HG02571 (cell line): ENCODE measurements around the gene TOP2B.

Experiments used
- ATAC-seq: cut with Tn5 transposase; IDR thresholded peaks from one replicate; pipeline ENCODE4 v1.9.1; 2021; ENCODE audit warnings: mild to moderate bottlenecking, moderate library complexity; ENCODE audit not compliant: unreplicated experiment

The TOP2B gene

GRCh38 chr3:25619382-25619781 lies 45.3 kb downstream of the TOP2B start:
- no peak for ATAC-seq

- no peak for ATAC-seq
These were observed 46.7 kb downstream of the TOP2B start for GRCh38 chr3:25618028-25618427.

- no peak for ATAC-seq
These were observed 53.5 kb downstream of the TOP2B start for GRCh38 chr3:25611193-25611592.

- no peak for ATAC-seq
These were observed 53.9 kb downstream of the TOP2B start for GRCh38 chr3:25610779-25611178.

- no peak for ATAC-seq
These were observed 54.5 kb downstream of the TOP2B start for GRCh38 chr3:25610167-25610566.

GRCh38 chr3:25604107-25604805 lies 60.5 kb downstream of the TOP2B start:
- ATAC-seq = no peak

- no peak for ATAC-seq
These were observed 61.0 kb downstream of the TOP2B start for GRCh38 chr3:25603703-25604102.

- no peak for ATAC-seq
These were observed 67.1 kb downstream of the TOP2B start for GRCh38 chr3:25597535-25598101.

- ATAC-seq = peak; percentile 46
These were observed 70.7 kb downstream of the TOP2B start for GRCh38 chr3:25594007-25594502.

- no peak for ATAC-seq
These were observed 71.7 kb downstream of the TOP2B start for GRCh38 chr3:25593001-25593400.

- ATAC-seq = no peak
These were observed 72.2 kb downstream of the TOP2B start for GRCh38 chr3:25592510-25592968.

- no peak for ATAC-seq
These were observed 74.9 kb downstream of the TOP2B start for GRCh38 chr3:25589783-25590258.

GRCh38 chr3:25589104-25589782 lies 75.5 kb downstream of the TOP2B start:
- no peak for ATAC-seq

GRCh38 chr3:25588441-25589103 lies 76.1 kb downstream of the TOP2B start:
- ATAC-seq = no peak

GRCh38 chr3:25587975-25588374 lies 76.7 kb downstream of the TOP2B start:
- ATAC-seq = no peak

GRCh38 chr3:25587526-25587925 lies 77.2 kb downstream of the TOP2B start:
- no peak for ATAC-seq

GRCh38 chr3:25587094-25587493 lies 77.6 kb downstream of the TOP2B start:
- no peak for ATAC-seq

GRCh38 chr3:25586553-25586952 lies 78.2 kb downstream of the TOP2B start:
- no peak for ATAC-seq

GRCh38 chr3:25586167-25586505 lies 78.6 kb downstream of the TOP2B start:
- no peak for ATAC-seq

GRCh38 chr3:25585361-25586166 lies 79.1 kb downstream of the TOP2B start:
- no peak for ATAC-seq
